IMR-90 (cell line): ENCODE results near the gene SLC27A3. TPM values are rescaled to one million over a fixed set of nuclear protein-coding genes. Genes with fewer than 3 reads are reported as not detected.

ENCODE experiments used
- ATAC-seq: fragments of 200-7000 bp; cut with Tn5 transposase; 2 replicates; pipeline ENCODE4 v1.9.1; 2020; ENCODE audit warnings: low read depth, mild to moderate bottlenecking, moderate library complexity
- BruUV-seq: library from RNA; stranded (reverse); fragments of 400-500 nt; replicated peaks from 2 replicates; lab custom pipeline; 2021; lab: Mats Ljungman, UMichigan
- CTCF ChIA-PET: fragments of 300-600 bp; formaldehyde crosslinking; extraction: SDS; loops from one replicate; lab custom pipeline; 2021; ENCODE audit warnings: antibody characterized with exemption; lab: Yijun Ruan, JAX
- POLR2A ChIA-PET: fragments of 300-600 bp; sonication (Branson Sonifier 250); formaldehyde crosslinking; loops from one replicate; lab custom pipeline; 2022; ENCODE audit warnings: antibody characterized with exemption; ENCODE audit not compliant: unreplicated experiment; lab: Charles Lee
- DNase-seq: peaks from one replicate; pipeline ENCODE4 v3.0.0; 2013
- H2AFZ ChIP-seq: replicated peaks from 2 replicates; pipeline ENCODE3; 2013; ENCODE audit warnings: low read length, mild to moderate bottlenecking; ENCODE audit not compliant: poor library complexity
- H2AK5ac ChIP-seq: 2 replicates; pipeline ENCODE4 v1.6.1; 2013; ENCODE audit warnings: low read depth, low read length, inconsistent platforms
- H2AK9ac ChIP-seq: replicated peaks from 2 replicates; pipeline ENCODE3; 2013; ENCODE audit warnings: mild to moderate bottlenecking, low read depth, low read length, moderate library complexity; ENCODE audit not compliant: poor library complexity
- H2BK120ac ChIP-seq: 2 replicates; pipeline ENCODE4 v1.6.1; 2013; ENCODE audit warnings: low read depth, low read length, inconsistent platforms
- H2BK15ac ChIP-seq: 3 replicates; pipeline ENCODE4 v1.6.1; 2013; ENCODE audit warnings: low read depth, low read length, inconsistent platforms
- H2BK20ac ChIP-seq: 2 replicates; pipeline ENCODE4 v1.6.1; 2013; ENCODE audit warnings: low read depth, mild to moderate bottlenecking, inconsistent platforms, low read length, moderate library complexity
- H2BK5ac ChIP-seq: 2 replicates; pipeline ENCODE4 v1.6.1; 2013; ENCODE audit warnings: mild to moderate bottlenecking, low read depth, low read length, inconsistent platforms; ENCODE audit not compliant: poor library complexity, severe bottlenecking
- H3K14ac ChIP-seq: replicated peaks from 2 replicates; pipeline ENCODE4 v1.6.1; 2013; ENCODE audit warnings: low read depth, low read length, inconsistent platforms
- H3K18ac ChIP-seq: 2 replicates; pipeline ENCODE4 v1.6.1; 2013; ENCODE audit warnings: low read depth, low read length, control low read depth
- H3K23ac ChIP-seq: 2 replicates; pipeline ENCODE4 v1.6.1; 2013; ENCODE audit warnings: low read depth, low read length, inconsistent platforms
- H3K27ac ChIP-seq: 2 replicates; pipeline ENCODE4 v1.5.1; 2013; ENCODE audit warnings: mild to moderate bottlenecking, control low read depth, low read length; ENCODE audit not compliant: insufficient read depth
- H3K27me3 ChIP-seq: 2 replicates; pipeline ENCODE4 v1.6.1; 2013; ENCODE audit warnings: low read length; ENCODE audit not compliant: control insufficient read depth, insufficient read depth
- H3K36me3 ChIP-seq: 2 replicates; pipeline ENCODE4 v1.6.1; 2013; ENCODE audit warnings: low read length, mixed read lengths; ENCODE audit not compliant: control insufficient read depth, insufficient read depth
- H3K4ac ChIP-seq: 2 replicates; pipeline ENCODE4 v1.6.1; 2013; ENCODE audit warnings: low read depth, low read length, inconsistent platforms
- H3K4me1 ChIP-seq: 2 replicates; pipeline ENCODE4 v1.6.1; 2013; ENCODE audit warnings: low read length, mixed read lengths; ENCODE audit not compliant: control insufficient read depth, insufficient read depth
- H3K4me2 ChIP-seq: 2 replicates; pipeline ENCODE4 v1.6.1; 2013; ENCODE audit warnings: low read depth, mild to moderate bottlenecking, control low read depth, low read length, moderate library complexity
- H3K4me3 ChIP-seq: 2 replicates; pipeline ENCODE4 v1.5.1; 2013; ENCODE audit warnings: low read depth, mild to moderate bottlenecking, control low read depth, low read length, moderate library complexity; ENCODE audit not compliant: insufficient read depth
- H3K56ac ChIP-seq: 2 replicates; pipeline ENCODE4 v1.6.1; 2013; ENCODE audit warnings: low read length, inconsistent platforms; ENCODE audit not compliant: insufficient read depth; ENCODE audit errors: extremely low read depth
- H3K79me1 ChIP-seq, 2 experiments: 2 replicates each; pipeline ENCODE4 v1.6.1; 2013; ENCODE audit warnings: low read length in 2 of 2, inconsistent platforms in 1 of 2, low read depth in 1 of 2
- H3K9ac ChIP-seq: 2 replicates; pipeline ENCODE4 v1.6.1; 2013; ENCODE audit warnings: low read depth, low read length, control low read depth
- H3K9me1 ChIP-seq: 2 replicates; pipeline ENCODE4 v1.6.1; 2013; ENCODE audit warnings: low read length, inconsistent platforms; ENCODE audit not compliant: insufficient read depth
- H3K9me3 ChIP-seq: 2 replicates; pipeline ENCODE4 v1.6.1; 2013; ENCODE audit warnings: low read length; ENCODE audit not compliant: control insufficient read depth, insufficient read depth
- H4K20me1 ChIP-seq: 2 replicates; pipeline ENCODE4 v1.6.1; 2013; ENCODE audit warnings: low read length, inconsistent platforms; ENCODE audit not compliant: insufficient read depth
- H4K5ac ChIP-seq: 2 replicates; pipeline ENCODE4 v1.6.1; 2013; ENCODE audit warnings: mild to moderate bottlenecking, low read depth, low read length, control low read depth
- H4K8ac ChIP-seq, 2 experiments: 2 replicates each; pipeline ENCODE4 v1.6.1; 2013; ENCODE audit warnings: low read depth in 2 of 2, low read length in 2 of 2, control low read depth in 1 of 2, inconsistent platforms in 1 of 2
- H4K91ac ChIP-seq: 2 replicates; pipeline ENCODE4 v1.6.1; 2013; ENCODE audit warnings: low read depth, low read length, inconsistent platforms; ENCODE audit not compliant: insufficient read depth
- BHLHE40 ChIP-seq: fragments of 150-350 bp; IDR thresholded peaks from 2 replicates; pipeline ENCODE4 v1.6.1; 2016; ENCODE audit warnings: mild to moderate bottlenecking, low read depth, low read length
- CHD1 ChIP-seq: IDR thresholded peaks from 2 replicates; pipeline ENCODE4 v1.6.1; 2012; ENCODE audit warnings: low read depth, low read length, improper control_type of control experiment
- FOS ChIP-seq: fragments of 150-350 bp; IDR thresholded peaks from 2 replicates; pipeline ENCODE4 v1.6.1; 2016; ENCODE audit warnings: low read depth, low read length
- MAFK ChIP-seq: IDR thresholded peaks from 2 replicates; pipeline ENCODE4 v1.6.1; 2012; ENCODE audit warnings: low read depth, low read length, improper control_type of control experiment
- MXI1 ChIP-seq: IDR thresholded peaks from 2 replicates; pipeline ENCODE4 v1.6.1; 2012; ENCODE audit warnings: low read depth, mild to moderate bottlenecking, low read length, moderate library complexity, borderline replicate concordance
- NFE2L2 ChIP-seq: fragments of 150-350 bp; IDR thresholded peaks from 2 replicates; pipeline ENCODE4 v1.6.1; 2016; ENCODE audit warnings: low read depth, mild to moderate bottlenecking, low read length
- POLR2A ChIP-seq: IDR thresholded peaks from 2 replicates; pipeline ENCODE4 v1.6.1; 2012; ENCODE audit warnings: mild to moderate bottlenecking, low read depth, low read length
- RAD21 ChIP-seq: IDR thresholded peaks from 2 replicates; pipeline ENCODE4 v1.6.1; 2012; ENCODE audit warnings: low read length, improper control_type of control experiment
- RCOR1 ChIP-seq: IDR thresholded peaks from 2 replicates; pipeline ENCODE4 v1.6.1; 2012; ENCODE audit warnings: mild to moderate bottlenecking, low read length, improper control_type of control experiment; ENCODE audit not compliant: insufficient replicate concordance
- RFX5 ChIP-seq: IDR thresholded peaks from 2 replicates; pipeline ENCODE4 v1.8.0; 2012; ENCODE audit warnings: low read depth, mild to moderate bottlenecking, low read length, moderate library complexity
- SMC3 ChIP-seq: fragments of 150-350 bp; IDR thresholded peaks from 2 replicates; pipeline ENCODE4 v1.6.1; 2016; ENCODE audit warnings: low read depth, mild to moderate bottlenecking, antibody characterized with exemption, low read length, moderate library complexity
- WGBS, 2 experiments: methylation state at CpG; one replicate each; pipeline versions ENCODE4 v1.1.5 to v1.1.7; 2013; ENCODE audit warnings: missing lambda C conversion rate in 2 of 2; ENCODE audit not compliant: insufficient read length in 1 of 2; ENCODE audit errors: extremely low coverage in 2 of 2; 5-methylcytosine and 5-hydroxymethylcytosine counted together
- dilution Hi-C: fragments of 300-500 bp; cut with HindIII; formaldehyde crosslinking; loops from one replicate; pipeline ENCODE4 v1.14.3; 2018; ENCODE audit warnings: low sequenced_read_pairs; ENCODE audit not compliant: unreplicated experiment
- in situ Hi-C: fragments of 300-500 bp; cut with MboI; formaldehyde crosslinking; loops from 3 replicates; pipeline ENCODE4 v1.14.3; 2019; ENCODE audit warnings: low sequenced_read_pairs, inconsistent platforms, mixed read lengths
- intact Hi-C: fragments of 100-400 bp; cut with micrococcal nuclease; formaldehyde crosslinking; loops from 2 replicates; pipeline ENCODE4 v1.10.0; 2022
- polyA plus RNA-seq, 3 experiments: library from polyadenylated mRNA; depleted of rRNA; stranded (reverse); fragments of >200 nt; gene quantifications; 2 replicates each; pipeline ENCODE4 v1.2.3, GENCODE V29; 2012; ENCODE audit warnings: low replicate concordance in 1 of 3
- total RNA-seq: library from RNA; depleted of rRNA; stranded (reverse); fragments of >200 nt; gene quantifications from 2 replicates; pipeline ENCODE4 v1.2.3, GENCODE V29; 2012
- TF ChIP-seq, protein P1 (sequence below): fragments of 150-350 bp; IDR thresholded peaks from 2 replicates; pipeline ENCODE4 v1.6.1; 2017; ENCODE audit warnings: mild to moderate bottlenecking, antibody characterized with exemption, low read length, low read depth
- TF ChIP-seq, protein P2 (sequence below): fragments of 150-350 bp; IDR thresholded peaks from 2 replicates; pipeline ENCODE4 v1.6.1; 2016; ENCODE audit warnings: low read depth, mild to moderate bottlenecking, low read length, moderate library complexity, borderline replicate concordance
- TF ChIP-seq, protein P3 (sequence below): conservative IDR thresholded peaks from 2 replicates; pipeline ENCODE4 v1.5.1; 2012; ENCODE audit warnings: mild to moderate bottlenecking, low read depth, low read length, improper control_type of control experiment

SLC27A3 gene
- total and polyA plus RNA-seq, 2 of the 4 experiments (the other 2 are of a cell fraction): 3.2 to 9.3 TPM

DNA sequence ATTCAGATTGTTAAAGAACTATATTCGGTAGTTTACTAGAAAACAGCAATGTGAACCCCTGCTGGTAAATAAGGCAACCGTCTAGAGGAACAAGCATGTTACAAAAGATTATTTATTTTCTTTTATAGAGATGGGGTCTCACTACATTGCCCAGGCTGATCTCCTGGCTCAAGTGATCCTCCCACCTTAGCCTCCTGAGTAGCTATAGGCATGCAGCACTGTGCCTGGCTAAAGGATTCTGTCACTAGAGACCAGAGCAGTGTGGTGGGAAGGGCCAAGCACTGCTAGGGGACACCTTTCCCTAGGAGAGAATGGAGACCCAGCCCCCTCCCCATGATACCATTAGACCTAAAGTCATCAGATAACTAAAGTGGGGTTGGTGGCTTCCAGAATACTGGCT lies 28.9 kb downstream of the SLC27A3 start:
- Histone ChIP-seq H3K4me3 (no peak overlapping the region), H3K23ac (no peak overlapping the region), H4K8ac (no peak overlapping the region), H2BK120ac (no peak overlapping the region), H3K79me1 (0 out of 4 replicates have a peak, but pooled peaks cover 2 to 4% of the 10 kb centered on the region in 2 experiments), H2AFZ (no peak overlapping the region), H2AK9ac (no peak overlapping the region), H3K56ac (no peak overlapping the region), H4K20me1 (no peaks in the 10 kb centered on the region), H2BK15ac (no peak overlapping the region), H3K4me1 (0 out of 2 replicates have a peak, but pooled peaks cover 3% of the 10 kb centered on the region), H4K5ac (no peak overlapping the region), H3K27ac (no peak overlapping the region), H3K27me3 (no peaks in the 10 kb centered on the region), H3K4ac (no peak overlapping the region), H3K9me3 (no peaks in the 10 kb centered on the region), H3K36me3 (peaks cover 21% of the 10 kb centered on the region), H2BK5ac (no peak overlapping the region), H4K91ac (no peak overlapping the region), H3K9me1 (0 out of 2 replicates have a peak, but pooled peaks cover 6% of the 10 kb centered on the region), H3K4me2 (no peak overlapping the region), H2AK5ac (no peak overlapping the region), H3K18ac (no peak overlapping the region), H3K14ac (no peak overlapping the region), H3K9ac (no peak overlapping the region), H2BK20ac (no peak overlapping the region)
- TF ChIP-seq RCOR1: no peak
- no peak for TF ChIP-seq MXI1
- TF ChIP-seq, protein P1, sequence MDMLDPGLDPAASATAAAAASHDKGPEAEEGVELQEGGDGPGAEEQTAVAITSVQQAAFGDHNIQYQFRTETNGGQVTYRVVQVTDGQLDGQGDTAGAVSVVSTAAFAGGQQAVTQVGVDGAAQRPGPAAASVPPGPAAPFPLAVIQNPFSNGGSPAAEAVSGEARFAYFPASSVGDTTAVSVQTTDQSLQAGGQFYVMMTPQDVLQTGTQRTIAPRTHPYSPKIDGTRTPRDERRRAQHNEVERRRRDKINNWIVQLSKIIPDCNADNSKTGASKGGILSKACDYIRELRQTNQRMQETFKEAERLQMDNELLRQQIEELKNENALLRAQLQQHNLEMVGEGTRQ: no peak
- no peak for TF ChIP-seq CHD1
- TF ChIP-seq SMC3: no peak
- no peak for TF ChIP-seq POLR2A
- no peak for TF ChIP-seq BHLHE40
- TF ChIP-seq, protein P2, sequence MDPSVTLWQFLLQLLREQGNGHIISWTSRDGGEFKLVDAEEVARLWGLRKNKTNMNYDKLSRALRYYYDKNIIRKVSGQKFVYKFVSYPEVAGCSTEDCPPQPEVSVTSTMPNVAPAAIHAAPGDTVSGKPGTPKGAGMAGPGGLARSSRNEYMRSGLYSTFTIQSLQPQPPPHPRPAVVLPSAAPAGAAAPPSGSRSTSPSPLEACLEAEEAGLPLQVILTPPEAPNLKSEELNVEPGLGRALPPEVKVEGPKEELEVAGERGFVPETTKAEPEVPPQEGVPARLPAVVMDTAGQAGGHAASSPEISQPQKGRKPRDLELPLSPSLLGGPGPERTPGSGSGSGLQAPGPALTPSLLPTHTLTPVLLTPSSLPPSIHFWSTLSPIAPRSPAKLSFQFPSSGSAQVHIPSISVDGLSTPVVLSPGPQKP: no peak
- no peak for TF ChIP-seq MAFK
- TF ChIP-seq RAD21: no peak
- TF ChIP-seq, protein P3, sequence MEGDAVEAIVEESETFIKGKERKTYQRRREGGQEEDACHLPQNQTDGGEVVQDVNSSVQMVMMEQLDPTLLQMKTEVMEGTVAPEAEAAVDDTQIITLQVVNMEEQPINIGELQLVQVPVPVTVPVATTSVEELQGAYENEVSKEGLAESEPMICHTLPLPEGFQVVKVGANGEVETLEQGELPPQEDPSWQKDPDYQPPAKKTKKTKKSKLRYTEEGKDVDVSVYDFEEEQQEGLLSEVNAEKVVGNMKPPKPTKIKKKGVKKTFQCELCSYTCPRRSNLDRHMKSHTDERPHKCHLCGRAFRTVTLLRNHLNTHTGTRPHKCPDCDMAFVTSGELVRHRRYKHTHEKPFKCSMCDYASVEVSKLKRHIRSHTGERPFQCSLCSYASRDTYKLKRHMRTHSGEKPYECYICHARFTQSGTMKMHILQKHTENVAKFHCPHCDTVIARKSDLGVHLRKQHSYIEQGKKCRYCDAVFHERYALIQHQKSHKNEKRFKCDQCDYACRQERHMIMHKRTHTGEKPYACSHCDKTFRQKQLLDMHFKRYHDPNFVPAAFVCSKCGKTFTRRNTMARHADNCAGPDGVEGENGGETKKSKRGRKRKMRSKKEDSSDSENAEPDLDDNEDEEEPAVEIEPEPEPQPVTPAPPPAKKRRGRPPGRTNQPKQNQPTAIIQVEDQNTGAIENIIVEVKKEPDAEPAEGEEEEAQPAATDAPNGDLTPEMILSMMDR: no peak
- TF ChIP-seq NFE2L2: no peak
- TF ChIP-seq RFX5: no peak
- TF ChIP-seq FOS: no peak
- POLR2A ChIA-PET: no interaction called here
- no TSS peak for BruUV-seq
- CTCF ChIA-PET: no interaction called here
- intact Hi-C loops (no loop called here), in situ Hi-C loops (no loop called here), dilution Hi-C loops (loop anchor here (25.0 kb wide), 1 partner anchor 108 kb away; the partner anchor contains the start of gene GATAD2B)
- no CpG with 5 or more reads among the region's 2 CpGs for WGBS, 2 experiments
- no peak for ATAC-seq
- no peak for DNase-seq
